GM19240 (cell line): ENCODE measurements around the gene GSE1.

Experiments
- DNase-seq: peaks from one replicate; pipeline ENCODE4 v3.0.0; 2011; ENCODE audit warnings: low spot score; ENCODE audit not compliant: insufficient read length

The GSE1 gene

DNA sequence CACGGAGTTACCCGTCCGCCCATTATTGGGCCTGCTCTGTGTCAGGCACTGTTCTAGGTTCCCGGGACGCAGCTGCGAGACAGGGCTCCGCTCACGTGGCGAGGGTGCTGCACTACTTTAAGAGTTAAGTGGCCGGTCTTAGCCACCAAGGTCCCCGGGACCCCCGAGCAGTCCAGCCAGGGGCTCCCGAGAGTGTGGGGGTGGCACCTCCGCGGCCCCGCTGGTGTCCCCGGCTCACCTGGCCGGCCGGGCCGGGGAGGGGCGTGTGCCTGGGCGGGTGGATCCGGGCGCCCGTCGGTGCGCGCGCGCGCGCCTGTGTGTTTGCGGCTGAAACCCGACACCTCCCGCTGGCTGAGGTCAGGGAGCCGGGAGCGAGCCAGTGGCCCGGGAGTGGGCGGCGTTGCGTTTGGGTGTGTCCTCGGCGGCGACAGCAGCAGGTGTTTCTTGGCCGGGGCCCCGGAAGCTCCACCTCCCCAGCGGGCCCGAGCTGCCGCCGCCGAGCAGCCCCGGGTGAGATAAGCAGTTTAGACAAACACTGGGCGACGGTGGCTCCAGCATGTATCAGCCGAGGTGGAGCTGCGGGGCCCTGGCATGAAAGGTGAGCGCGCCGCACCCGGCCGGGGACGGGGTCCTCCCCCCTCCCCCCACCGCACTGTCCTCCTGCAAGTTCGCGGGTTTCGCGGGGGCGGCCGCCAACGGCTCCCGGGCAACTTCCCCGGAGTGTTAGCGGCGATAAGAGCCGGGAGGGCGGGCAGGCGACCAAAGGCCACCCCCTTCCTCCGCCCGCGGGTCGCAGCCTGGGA is at the start of gene GSE1:
TSS of gene GSE1 (plus strand) at position 522 of the 803 bp plus-strand sequence. CDS start at position 592, 70 bp downstream.
- DNase-seq: peak; percentile 76

DNA sequence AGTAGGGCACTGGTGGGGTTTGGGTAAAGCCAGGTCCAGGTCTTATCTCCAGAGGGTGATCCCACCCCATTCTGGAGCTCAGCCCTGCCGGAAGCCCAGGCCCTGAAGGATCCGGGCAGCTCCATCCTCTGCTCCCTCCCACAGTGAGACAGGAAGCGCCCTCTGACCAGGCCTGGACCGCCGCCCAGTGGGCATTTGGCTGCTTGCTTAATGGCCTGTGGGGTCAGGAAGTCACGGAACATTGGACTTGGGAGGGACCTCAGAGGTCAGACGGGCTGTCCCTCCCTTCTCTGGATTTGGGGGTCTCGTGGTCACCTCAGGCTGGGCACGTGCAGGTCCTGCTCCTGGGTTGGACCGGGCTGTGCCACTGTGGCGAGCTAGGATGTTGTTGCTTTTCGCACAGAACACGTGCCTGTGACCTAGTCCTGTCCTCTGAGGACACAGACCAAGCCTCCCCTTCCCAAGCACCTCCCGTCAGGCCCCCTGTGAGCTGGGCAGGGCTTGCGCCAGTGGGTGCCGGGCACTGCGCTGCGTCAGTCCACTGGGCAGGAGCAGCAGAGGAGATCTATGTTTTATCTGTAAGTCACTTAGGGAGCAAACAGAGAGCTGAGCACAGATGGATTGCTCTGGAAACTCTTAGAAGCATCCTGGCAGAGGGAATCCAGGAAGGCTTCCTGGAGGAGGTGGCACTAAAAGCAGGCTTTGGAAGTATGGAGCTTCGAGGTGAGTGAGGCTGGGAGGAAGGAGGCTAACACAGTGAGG is 49.4 kb upstream of the GSE1 start:
- DNase-seq: no peak

DNA sequence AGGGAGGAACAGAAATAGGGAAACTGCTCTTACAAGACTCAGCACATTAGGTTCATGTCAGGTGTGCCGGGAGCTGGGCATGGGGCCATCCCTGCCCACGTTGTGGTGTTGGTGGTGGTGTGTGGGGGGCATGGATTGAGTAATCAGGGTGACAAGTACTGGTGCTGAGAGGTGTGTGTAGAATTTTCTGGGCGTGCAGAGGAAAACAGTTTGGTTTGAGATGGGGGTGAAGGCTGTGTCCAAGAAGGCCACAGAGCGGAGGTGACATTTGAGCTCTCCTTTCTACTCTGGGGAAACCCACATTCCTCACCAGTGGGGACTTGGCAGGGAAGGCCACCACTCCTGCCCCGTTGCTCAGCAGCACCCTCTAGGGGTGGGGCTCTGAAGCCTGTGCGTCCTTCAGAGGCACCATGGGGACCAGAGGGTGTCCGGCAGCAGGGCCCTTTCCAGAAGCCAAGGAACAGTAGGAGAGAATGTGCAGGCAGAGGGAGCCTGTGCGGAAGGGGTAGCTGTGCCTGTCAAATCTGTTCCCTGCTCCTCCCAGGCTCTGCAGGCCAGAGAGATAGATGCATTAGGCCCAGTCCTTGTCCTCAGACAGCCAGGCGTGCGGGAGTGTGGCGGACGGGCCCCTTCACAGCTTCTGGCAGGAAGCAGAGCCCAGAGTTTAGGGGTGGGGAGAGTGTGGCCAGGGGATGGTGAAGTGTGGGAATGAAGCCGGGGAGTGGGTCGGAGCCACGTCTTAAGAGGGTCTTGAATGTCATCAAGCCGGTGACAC is 48.7 kb upstream of the GSE1 start:
- no peak for DNase-seq

DNA sequence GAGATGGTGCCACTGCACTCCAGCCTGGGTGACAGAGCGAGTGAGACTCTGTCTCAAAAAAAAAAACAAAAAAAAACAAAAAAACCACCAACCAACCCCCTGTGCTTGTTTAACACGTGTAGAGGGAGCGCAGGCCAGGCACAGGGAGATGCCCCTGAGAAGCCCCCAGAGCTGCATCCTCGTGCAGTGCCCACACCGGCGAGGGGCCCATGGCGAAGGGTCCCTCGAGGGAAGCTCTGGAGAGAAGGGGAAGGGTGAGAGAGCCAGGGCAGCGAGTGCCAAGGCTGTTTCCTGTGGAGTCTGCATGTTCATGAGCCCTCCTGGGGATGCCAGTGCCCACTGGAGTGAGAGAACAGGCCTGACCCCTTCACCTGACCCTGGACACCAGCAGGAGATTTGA is 47.8 kb upstream of the GSE1 start:
- DNase-seq: no peak

- no peak for DNase-seq
Observed at GRCh38 chr16:85565801-85566526, 47.2 kb upstream of the GSE1 start.

- DNase-seq: no peak
Observed at GRCh38 chr16:85566561-85567100, 46.5 kb upstream of the GSE1 start.

- DNase-seq: no peak
Observed at GRCh38 chr16:85567101-85567866, 45.8 kb upstream of the GSE1 start.

DNA sequence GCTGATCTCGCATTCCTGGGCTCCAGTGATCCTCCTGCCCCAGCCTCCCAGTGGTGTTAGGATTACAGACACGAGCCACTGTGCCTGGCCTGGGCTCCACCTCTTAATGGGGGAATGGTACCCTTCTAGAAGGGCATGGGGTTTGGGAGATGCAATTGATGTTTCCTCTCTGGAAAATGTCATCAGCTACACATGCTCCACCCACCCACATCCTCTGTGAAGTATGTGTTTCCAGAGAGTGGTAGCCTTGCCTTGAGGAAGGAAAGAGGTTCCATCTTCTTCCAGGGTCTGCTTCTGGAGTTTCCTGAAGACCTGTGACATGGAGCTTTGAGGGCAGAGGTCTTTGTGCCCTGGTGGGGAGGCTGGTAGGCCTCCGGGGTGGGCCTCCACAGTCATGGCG is 45.2 kb upstream of the GSE1 start:
- DNase-seq: no peak

DNA sequence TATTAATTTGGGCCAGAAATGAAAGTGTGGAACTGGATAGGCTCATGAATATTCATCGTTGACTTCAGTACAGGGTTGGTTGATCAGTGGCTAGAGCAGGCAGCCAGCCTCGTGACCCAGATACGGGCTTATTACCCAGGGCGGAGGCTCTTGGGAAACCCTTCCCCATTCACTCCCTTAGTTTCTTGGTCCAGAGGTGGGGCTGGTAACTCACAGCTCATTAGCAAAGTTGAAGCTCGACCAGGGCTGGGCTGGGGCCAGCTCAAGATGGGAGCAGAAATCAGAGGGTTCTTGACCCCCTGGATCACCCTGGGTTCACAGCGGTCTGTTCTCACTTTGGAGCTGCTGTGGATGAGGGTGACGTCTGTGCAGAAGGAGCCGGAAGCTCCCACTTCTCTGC is 44.6 kb upstream of the GSE1 start:
- DNase-seq: no peak

DNA sequence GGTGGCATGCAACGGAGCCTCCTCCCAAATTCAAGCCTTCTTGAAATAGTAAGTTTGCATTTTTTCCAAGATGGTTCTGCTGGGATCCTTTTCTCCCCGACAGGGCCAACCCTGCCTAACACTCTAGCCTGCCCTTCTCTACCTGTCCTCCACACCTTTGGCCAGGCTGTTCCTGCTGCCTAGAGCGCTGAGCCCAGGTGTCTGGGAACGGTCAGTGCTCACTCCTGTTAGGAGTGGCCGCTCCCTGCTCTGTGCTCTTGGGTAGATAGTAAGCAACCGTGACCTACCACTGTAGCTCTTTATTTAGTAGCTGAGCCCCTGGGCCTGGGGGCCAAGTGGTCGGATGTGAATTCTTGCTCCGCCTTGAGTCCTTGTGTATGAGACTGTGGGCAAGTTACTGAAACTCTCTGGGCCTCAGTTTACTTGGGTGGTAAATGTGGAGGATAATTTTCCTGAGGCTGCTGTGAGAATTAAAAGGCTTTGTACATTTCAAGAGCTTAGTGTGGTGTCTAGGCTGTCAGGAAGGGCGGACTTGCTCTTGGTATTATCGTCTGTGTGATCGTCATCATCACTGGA is 44.0 kb upstream of the GSE1 start:
- no peak for DNase-seq

DNA sequence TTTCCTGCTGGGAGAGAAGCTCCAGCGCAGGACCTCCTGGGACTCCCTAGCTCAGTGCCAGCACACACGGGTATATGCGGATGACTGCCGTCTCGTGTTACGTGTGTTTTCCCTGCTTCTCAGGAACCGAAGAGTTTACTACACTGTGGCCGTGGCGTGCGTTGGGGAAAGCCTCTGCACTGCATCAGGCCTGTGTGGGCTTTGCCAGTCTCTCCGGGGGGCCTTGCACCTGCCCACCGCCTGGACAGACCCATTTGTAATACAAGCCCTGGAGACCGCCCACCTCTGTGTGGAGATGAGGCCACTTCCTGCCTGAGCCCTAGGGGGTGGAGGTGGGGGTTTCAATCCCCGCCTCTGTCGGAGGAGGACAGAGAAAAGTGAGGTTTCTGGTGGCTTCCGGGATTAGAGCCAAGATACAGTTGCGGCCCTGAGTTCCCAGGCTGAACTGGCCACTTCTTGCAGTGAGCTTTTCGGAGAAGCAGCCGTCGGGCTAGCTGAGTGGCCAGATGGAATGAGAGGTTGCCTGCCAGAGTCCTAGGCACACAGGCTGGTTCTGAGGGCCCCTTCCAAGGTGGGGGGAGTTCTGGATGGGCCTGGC is 43.4 kb upstream of the GSE1 start:
- peak; percentile 98 for DNase-seq

GRCh38 chr16:85570213-85570734 is 42.8 kb upstream of the GSE1 start:
- peak; percentile 51 for DNase-seq

GRCh38 chr16:85570735-85571562 is 42.2 kb upstream of the GSE1 start:
- peak; percentile 86 for DNase-seq

GRCh38 chr16:85571563-85571812 is 41.6 kb upstream of the GSE1 start:
- no peak for DNase-seq

DNA sequence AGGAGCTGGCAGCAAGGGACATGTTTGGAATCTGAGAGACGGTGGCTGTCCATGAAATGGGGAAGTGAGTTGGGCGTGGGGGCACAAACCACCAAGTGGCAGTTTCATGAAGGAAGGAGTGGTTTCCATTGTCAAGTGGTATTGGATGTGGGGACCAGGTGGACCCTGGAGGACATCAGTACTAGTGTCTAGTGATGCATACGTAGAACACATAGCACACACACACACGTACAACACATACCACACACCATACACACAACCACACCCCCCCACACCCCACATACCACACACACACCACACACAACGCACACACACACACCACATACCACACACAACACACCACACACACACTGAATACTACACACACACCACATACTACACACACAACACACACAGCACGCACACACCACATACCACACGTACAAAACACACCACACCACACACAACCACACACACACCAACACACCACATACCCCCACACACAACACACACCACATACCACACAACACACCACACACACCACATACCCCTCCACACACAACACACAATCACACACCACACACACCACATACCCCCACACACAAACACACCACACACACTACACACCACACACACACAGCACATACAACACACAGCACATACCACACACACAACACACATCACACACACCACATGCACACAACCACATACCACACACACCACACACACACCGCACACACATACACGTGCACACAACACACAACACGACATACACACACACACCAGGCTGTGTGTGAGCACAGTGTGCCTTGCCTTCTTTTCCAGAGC is 41.1 kb upstream of the GSE1 start:
- peak; percentile 69 for DNase-seq

- no peak for DNase-seq
Observed at GRCh38 chr16:85573045-85573695, 40.0 kb upstream of the GSE1 start.
